Measurements from ENCODE around the gene TRPM3.

- TF ChIP-seq POLR2A (conservative IDR thresholded peaks at IDR 0.05) = no peak
- TF ChIP-seq HDGF (IDR thresholded peaks at IDR 0.05) = no peak
Measured at GRCh38 chr9:70609011-70609410, 512.4 kb downstream of the TRPM3 start.

All from K562 (cell line).